ENCODE measurements around the gene ERBB4. TPM values are rescaled to one million over a fixed set of nuclear protein-coding genes. Genes with fewer than 3 reads are reported as not detected.

The ERBB4 gene
- total RNA-seq, 4 donors from 2014 or later: 1.6 to 5.7 (median 3.5) TPM

- TF ChIP-seq POLR2A (IDR thresholded peaks at IDR 0.05) (no peak), CTCF (IDR thresholded peaks at IDR 0.05 in 4 of 5, conservative IDR thresholded peaks at IDR 0.05 in 1 of 5) (no peak)
- DNase-seq: no peak
- Histone ChIP-seq H3K27me3 (no peaks in the 10 kb centered on the region), H3K36me3 (no peaks in the 10 kb centered on the region), H3K27ac (no peak overlapping the region), H3K4me1 (no peaks in the 10 kb centered on the region), H3K9me3 (no peaks in the 10 kb centered on the region), H3K4me3 (no peak overlapping the region)
- intact Hi-C loops (cut with DNase I; ENCODE audit: low total_unique reads): no loop called here
- in situ Hi-C loops (cut with MboI; ENCODE audit: low sequenced_read_pairs in 4 of 4): no loop called here
- ATAC-seq: no peak
Observed at GRCh38 chr2:211654211-211654780, 884.3 kb downstream of the ERBB4 start.

- H3K36me3 ChIP-seq: no peaks in the 10 kb centered on the region
- intact Hi-C loops (cut with DNase I; ENCODE audit: low total_unique reads): no loop called here
- TF ChIP-seq POLR2A (IDR thresholded peaks at IDR 0.05) (no peak), CTCF (IDR thresholded peaks at IDR 0.05 in 4 of 5, conservative IDR thresholded peaks at IDR 0.05 in 1 of 5) (no peak)
Observed at GRCh38 chr2:211652327-211652726, 886.3 kb downstream of the ERBB4 start.

GRCh38 chr2:211649331-211649730 is 889.3 kb downstream of the ERBB4 start:
- Histone ChIP-seq H3K27ac (no peak overlapping the region), H3K4me1 (no peaks in the 10 kb centered on the region), H3K4me3 (no peak overlapping the region), H3K27me3 (no peaks in the 10 kb centered on the region), H3K9me3 (no peaks in the 10 kb centered on the region), H3K36me3 (no peaks in the 10 kb centered on the region)
- in situ Hi-C loops (cut with MboI; ENCODE audit: low sequenced_read_pairs in 4 of 4) (no loop called here), intact Hi-C loops (cut with DNase I; ENCODE audit: low total_unique reads) (no loop called here)
- no peak for TF ChIP-seq CTCF (IDR thresholded peaks at IDR 0.05 in 4 of 5, conservative IDR thresholded peaks at IDR 0.05 in 1 of 5)
- no peak for TF ChIP-seq POLR2A (IDR thresholded peaks at IDR 0.05)
- no peak for ATAC-seq
- DNase-seq: no peak

More at GRCh38 chr2:211652327-211652726, 886.3 kb downstream of the ERBB4 start:
- H3K4me1 ChIP-seq: no peaks in the 10 kb centered on the region
- DNase-seq: no peak
- H3K4me3 ChIP-seq: no peak overlapping the region
- H3K27ac ChIP-seq: no peak overlapping the region
- in situ Hi-C loops (cut with MboI; ENCODE audit: low sequenced_read_pairs in 4 of 4): no loop called here
- H3K27me3 ChIP-seq: no peaks in the 10 kb centered on the region
- H3K9me3 ChIP-seq: no peaks in the 10 kb centered on the region
- no peak for ATAC-seq

GRCh38 chr2:211631503-211631902 is 907.1 kb downstream of the ERBB4 start:
- H3K4me3 ChIP-seq: no peak overlapping the region
- no peaks in the 10 kb centered on the region for H3K36me3 ChIP-seq
- no peaks in the 10 kb centered on the region for H3K27me3 ChIP-seq
- H3K9me3 ChIP-seq: no peaks in the 10 kb centered on the region
- in situ Hi-C loops (cut with MboI; ENCODE audit: low sequenced_read_pairs in 4 of 4) (no loop called here), intact Hi-C loops (cut with DNase I; ENCODE audit: low total_unique reads) (no loop called here)
- DNase-seq (no peak), ATAC-seq (no peak)
- no peak overlapping the region for H3K27ac ChIP-seq
- TF ChIP-seq CTCF (IDR thresholded peaks at IDR 0.05 in 4 of 5, conservative IDR thresholded peaks at IDR 0.05 in 1 of 5): no peak
- no peak for TF ChIP-seq POLR2A (IDR thresholded peaks at IDR 0.05)
- H3K4me1 ChIP-seq: no peaks in the 10 kb centered on the region

- Histone ChIP-seq H3K9me3 (no peaks in the 10 kb centered on the region), H3K4me3 (no peak overlapping the region), H3K27me3 (no peaks in the 10 kb centered on the region), H3K36me3 (no peaks in the 10 kb centered on the region), H3K4me1 (no peaks in the 10 kb centered on the region), H3K27ac (no peak overlapping the region)
- intact Hi-C loops (cut with DNase I; ENCODE audit: low total_unique reads): no loop called here
- DNase-seq: no peak
- in situ Hi-C loops (cut with MboI; ENCODE audit: low sequenced_read_pairs in 4 of 4): no loop called here
- TF ChIP-seq POLR2A (IDR thresholded peaks at IDR 0.05) (no peak), CTCF (IDR thresholded peaks at IDR 0.05 in 4 of 5, conservative IDR thresholded peaks at IDR 0.05 in 1 of 5) (no peak)
- no peak for ATAC-seq
Observed at GRCh38 chr2:211623096-211623495, 915.5 kb downstream of the ERBB4 start.

Data from gastrocnemius medialis (tissue), 4 donors.